Peyer's patch (tissue), 4 donors: Measurements from ENCODE around the gene POC1A. TPM values are rescaled to one million over a fixed set of nuclear protein-coding genes. Genes with fewer than 3 reads are reported as not detected.

Experiments
- DNase-seq, 3 donors: peaks; one replicate each; pipeline ENCODE4 v3.0.0-alpha.2; 2017 to 2019
- H3K27ac ChIP-seq, 4 donors: fragments of 200-600 bp; sonication (generic); one replicate each; pipeline ENCODE4 v1.5.1; 2016 to 2019
- H3K27me3 ChIP-seq, 2 donors: fragments of 200-600 bp; sonication (generic); one replicate each; pipeline ENCODE4 v1.5.1; 2019
- H3K36me3 ChIP-seq, 3 donors: fragments of 200-600 bp; sonication (generic); one replicate each; pipeline ENCODE4 v1.5.1; 2016 to 2019
- H3K4me1 ChIP-seq, 4 donors: fragments of 200-600 bp; sonication (generic); one replicate each; pipeline ENCODE4 v1.5.1; 2016 to 2019
- H3K4me3 ChIP-seq, 4 donors: fragments of 200-600 bp; sonication (generic); 1 replicate in 3 of 4; 2 replicates in 1 of 4; pipeline ENCODE4 v1.5.1; 2016 to 2019; ENCODE audit warnings: mild to moderate bottlenecking in 1 of 4
- H3K9me3 ChIP-seq, 4 donors: fragments of 200-600 bp; sonication (generic); one replicate each; pipeline ENCODE4 v1.5.1; 2016 to 2019; ENCODE audit warnings: mild to moderate bottlenecking in 1 of 4
- POLR2A ChIP-seq, 2 donors: fragments of 450-650 bp; IDR thresholded peaks; one replicate each; pipeline ENCODE4 v1.5.1; 2017; ENCODE audit warnings: antibody characterized with exemption in 2 of 2, mild to moderate bottlenecking in 2 of 2, moderate library complexity in 2 of 2
- total RNA-seq, 4 donors: library from RNA; depleted of rRNA; stranded (reverse); fragments of >200 nt; gene quantifications; one replicate each; pipeline ENCODE4 v1.1.0, GENCODE V29; 2016
- TF ChIP-seq, protein P1 (sequence below), 6 experiments: fragments of 450-650 bp in 4 of 6; fragments of 200-600 bp in 2 of 6; sonication (generic) in 1 of 6; IDR thresholded peaks; one replicate each; pipeline ENCODE4 v1.5.1; 2017 to 2019; ENCODE audit warnings: antibody characterized with exemption in 6 of 6, mild to moderate bottlenecking in 3 of 6, moderate library complexity in 1 of 6

Gene POC1A
- total RNA-seq, 4 donors from 2014 or later: 3.4 to 9.3 (median 6.5) TPM

DNA sequence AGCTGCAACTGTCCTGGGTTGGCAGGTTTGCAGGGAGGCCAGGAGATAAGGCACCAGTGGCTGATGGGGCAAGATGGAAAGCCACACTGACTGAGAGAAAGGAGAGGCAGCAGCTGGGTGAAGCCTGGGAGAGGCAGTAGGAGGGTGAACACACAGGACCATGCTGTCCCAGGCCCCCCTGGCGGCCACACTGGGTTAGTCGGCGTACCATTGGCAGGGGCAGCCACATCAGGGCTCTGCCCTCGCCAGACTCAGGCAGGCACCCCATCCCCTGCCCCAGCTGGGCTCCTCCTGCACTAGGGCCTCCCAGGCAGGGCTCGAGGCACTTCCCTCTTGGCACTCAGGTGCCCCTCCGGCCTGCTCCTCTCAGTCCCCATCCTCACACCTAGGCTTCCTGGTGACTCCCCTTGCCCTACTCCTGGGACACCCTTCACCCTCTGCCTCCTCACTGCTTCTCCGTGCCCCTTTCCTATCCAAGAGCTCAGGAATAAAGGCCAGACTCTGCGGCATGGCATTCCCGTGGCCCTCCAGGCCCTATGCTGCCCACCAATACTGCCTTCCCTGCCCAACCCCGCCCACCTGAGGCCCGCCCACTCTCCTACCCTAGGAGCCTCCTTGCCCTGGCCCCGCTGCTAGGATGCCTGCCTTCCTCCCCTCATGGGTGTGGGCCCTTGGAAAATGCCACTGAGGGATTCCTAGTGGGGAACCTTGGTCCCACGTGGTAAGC is 69.1 kb downstream of the POC1A start:
- Histone ChIP-seq H3K36me3 (no peaks in the 10 kb centered on the region), H3K9me3 (no peaks in the 10 kb centered on the region), H3K4me3 (no peak overlapping the region), H3K4me1 (peaks cover 0 to 5% (median 0%) of the 10 kb centered on the region in 4 donors), H3K27ac (no peak overlapping the region), H3K27me3 (no peaks in the 10 kb centered on the region)
- no peak for TF ChIP-seq POLR2A (IDR thresholded peaks at IDR 0.05)
- TF ChIP-seq, protein P1, sequence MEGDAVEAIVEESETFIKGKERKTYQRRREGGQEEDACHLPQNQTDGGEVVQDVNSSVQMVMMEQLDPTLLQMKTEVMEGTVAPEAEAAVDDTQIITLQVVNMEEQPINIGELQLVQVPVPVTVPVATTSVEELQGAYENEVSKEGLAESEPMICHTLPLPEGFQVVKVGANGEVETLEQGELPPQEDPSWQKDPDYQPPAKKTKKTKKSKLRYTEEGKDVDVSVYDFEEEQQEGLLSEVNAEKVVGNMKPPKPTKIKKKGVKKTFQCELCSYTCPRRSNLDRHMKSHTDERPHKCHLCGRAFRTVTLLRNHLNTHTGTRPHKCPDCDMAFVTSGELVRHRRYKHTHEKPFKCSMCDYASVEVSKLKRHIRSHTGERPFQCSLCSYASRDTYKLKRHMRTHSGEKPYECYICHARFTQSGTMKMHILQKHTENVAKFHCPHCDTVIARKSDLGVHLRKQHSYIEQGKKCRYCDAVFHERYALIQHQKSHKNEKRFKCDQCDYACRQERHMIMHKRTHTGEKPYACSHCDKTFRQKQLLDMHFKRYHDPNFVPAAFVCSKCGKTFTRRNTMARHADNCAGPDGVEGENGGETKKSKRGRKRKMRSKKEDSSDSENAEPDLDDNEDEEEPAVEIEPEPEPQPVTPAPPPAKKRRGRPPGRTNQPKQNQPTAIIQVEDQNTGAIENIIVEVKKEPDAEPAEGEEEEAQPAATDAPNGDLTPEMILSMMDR (IDR thresholded peaks at IDR 0.05): no peak
- DNase-seq: no peak

DNA sequence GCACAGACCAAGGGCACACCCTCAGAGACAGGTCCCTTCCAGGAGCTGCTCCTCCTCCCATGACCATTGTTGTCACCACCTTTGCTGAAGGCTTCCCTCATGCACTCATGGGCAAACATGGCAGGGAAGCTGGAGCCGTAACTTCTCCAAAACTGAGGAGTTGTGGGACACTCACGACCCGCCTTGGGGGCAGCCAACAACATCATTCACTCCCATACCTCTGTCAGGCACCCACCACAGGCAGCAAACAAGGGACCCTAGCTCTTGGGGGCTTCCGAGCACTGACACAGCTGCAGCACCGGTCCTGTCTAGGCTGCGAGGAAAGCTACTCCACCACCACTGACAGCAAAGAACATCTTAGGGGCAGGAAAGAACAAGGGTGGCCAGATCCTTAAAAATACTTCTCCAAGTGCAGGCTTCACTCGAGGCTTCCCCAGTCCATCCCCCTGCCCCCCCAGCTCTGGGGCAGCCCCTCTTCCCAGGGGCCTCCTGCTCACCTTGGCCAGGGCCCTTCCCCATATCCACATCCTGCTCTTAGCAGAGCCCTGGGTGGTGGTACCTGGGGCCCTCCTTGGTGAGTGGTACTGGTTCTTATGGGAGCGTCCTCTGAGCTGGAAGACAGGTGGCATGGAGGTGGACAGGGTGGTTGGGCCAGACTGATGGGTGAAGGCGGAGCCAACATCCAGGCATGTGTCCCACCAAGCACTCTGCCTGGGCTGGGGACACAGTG is 69.8 kb downstream of the POC1A start:
- H3K9me3 ChIP-seq: no peaks in the 10 kb centered on the region
- H3K27me3 ChIP-seq: no peaks in the 10 kb centered on the region
- DNase-seq: no peak
- H3K27ac ChIP-seq: no peak overlapping the region
- TF ChIP-seq, protein P1 (IDR thresholded peaks at IDR 0.05): no peak
- no peak for TF ChIP-seq POLR2A (IDR thresholded peaks at IDR 0.05)
- peaks cover 0 to 5% (median 0%) of the 10 kb centered on the region in 4 donors for H3K4me1 ChIP-seq
- no peak overlapping the region for H3K4me3 ChIP-seq
- no peaks in the 10 kb centered on the region for H3K36me3 ChIP-seq

DNA sequence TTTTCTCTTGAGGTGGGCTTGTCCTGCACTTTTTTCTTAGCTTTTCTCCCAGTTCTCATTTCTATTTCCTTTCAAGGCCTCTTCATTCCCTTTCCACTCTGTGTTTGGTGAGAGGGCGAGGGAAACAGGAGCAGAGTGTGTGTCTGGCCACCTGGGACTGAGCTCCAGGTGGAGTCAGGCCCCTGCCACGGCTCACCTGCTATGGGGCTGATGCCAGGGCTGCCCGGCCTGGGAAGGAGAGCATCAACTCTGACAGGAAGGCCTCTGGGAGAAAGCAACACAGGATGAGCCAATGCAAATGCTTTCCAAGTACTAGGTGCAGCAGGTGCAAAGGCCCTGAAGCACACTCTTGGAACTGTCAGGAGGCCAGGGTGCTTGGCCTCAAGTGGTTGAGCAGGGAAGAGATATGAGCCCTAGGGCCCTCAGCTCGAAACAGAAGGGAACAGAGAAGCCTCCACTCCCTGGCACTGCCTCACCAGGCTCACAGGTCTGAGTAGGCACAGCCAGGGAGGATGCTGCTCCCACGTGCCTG is 70.6 kb downstream of the POC1A start:
- H3K9me3 ChIP-seq: no peaks in the 10 kb centered on the region
- no peak overlapping the region for H3K27ac ChIP-seq
- H3K4me3 ChIP-seq: no peak overlapping the region
- no peak for DNase-seq
- H3K4me1 ChIP-seq: peaks cover 0 to 5% (median 0%) of the 10 kb centered on the region in 4 donors
- H3K36me3 ChIP-seq: no peaks in the 10 kb centered on the region
- TF ChIP-seq POLR2A (IDR thresholded peaks at IDR 0.05): no peak
- TF ChIP-seq, protein P1 (IDR thresholded peaks at IDR 0.05): no peak
- no peaks in the 10 kb centered on the region for H3K27me3 ChIP-seq

DNA sequence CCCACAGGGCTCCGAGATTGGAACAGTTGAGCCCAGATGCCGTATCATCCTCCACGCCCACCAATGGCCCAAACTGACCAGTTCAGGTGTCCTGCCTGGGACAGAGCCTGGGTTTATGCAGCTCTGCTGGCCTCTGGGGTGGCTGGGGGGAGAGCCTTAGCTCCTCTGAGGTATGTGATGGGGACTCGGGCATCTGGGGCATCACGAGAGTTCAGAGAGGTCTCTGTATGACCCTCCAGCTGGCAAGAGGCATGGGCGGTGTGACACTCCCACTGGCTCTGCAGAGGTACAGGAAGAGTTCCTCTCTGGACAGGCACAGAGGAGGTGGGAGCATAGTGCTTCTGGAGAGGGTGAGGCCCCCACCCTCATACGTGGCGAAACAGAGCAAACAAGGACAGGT is 71.3 kb downstream of the POC1A start:
- H3K4me1 ChIP-seq: no peaks in the 10 kb centered on the region
- no peaks in the 10 kb centered on the region for H3K27me3 ChIP-seq
- no peaks in the 10 kb centered on the region for H3K36me3 ChIP-seq
- H3K27ac ChIP-seq: no peak overlapping the region
- H3K4me3 ChIP-seq: no peak overlapping the region
- H3K9me3 ChIP-seq: no peaks in the 10 kb centered on the region
- no peak for DNase-seq
- TF ChIP-seq, protein P1 (IDR thresholded peaks at IDR 0.05): no peak
- no peak for TF ChIP-seq POLR2A (IDR thresholded peaks at IDR 0.05)

DNA sequence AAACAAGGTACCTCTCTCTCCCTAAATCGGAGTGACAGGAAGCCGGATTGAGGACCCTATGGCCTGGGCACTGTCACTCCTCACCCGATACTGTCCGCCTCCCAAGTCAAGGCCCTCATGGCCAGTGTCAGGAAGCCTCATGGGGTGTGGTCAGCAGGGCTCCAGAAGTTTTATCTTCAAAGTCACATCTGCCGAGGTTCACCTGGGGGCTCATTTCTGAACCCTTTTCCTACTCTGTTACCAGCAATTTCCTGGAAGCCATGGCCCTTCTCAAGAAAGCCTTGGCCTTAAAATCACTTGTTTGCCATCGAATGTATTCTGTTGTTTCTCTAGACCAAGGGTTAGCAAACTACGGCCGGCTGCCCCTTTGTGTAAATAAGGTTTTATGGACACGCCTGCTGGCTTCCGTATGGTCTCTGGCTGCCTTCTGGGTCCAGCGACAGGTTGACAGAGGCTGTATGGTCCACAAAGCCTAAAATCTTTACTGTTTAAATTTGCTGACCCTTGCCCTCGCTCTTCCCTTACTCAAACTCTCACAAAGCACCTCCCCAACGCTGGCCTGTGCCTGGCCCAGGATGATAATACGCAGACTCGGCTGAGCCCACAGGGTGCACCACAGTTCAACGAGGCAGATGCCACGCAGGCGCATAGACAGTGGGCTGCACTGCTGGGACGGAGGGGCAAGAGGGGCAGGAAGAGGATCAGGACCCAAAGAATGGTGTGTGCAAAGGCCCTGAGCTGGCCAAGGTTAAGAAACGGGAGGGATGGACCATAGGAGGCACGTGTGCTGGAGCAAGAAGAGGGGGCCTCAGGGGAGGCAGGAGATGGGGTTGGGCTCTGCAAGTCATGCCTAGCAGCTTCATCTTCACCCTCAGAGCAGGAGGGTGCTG is 73.1 kb downstream of the POC1A start:
- Histone ChIP-seq H3K4me1 (no peaks in the 10 kb centered on the region), H3K27ac (no peak overlapping the region), H3K4me3 (no peak overlapping the region), H3K9me3 (no peaks in the 10 kb centered on the region), H3K27me3 (no peaks in the 10 kb centered on the region), H3K36me3 (no peaks in the 10 kb centered on the region)
- TF ChIP-seq, protein P1 (IDR thresholded peaks at IDR 0.05): no peak
- no peak for TF ChIP-seq POLR2A (IDR thresholded peaks at IDR 0.05)
- DNase-seq: no peak
